ENCODE measurements around the gene DAB2IP. TPM values are rescaled to one million over a fixed set of nuclear protein-coding genes. Genes with fewer than 3 reads are reported as not detected.
"Not testable (repeated sequence)": the region's sequence is repeated elsewhere in the genome, so short reads cannot be mapped to it uniquely, and the experiment has no call there.

The DAB2IP gene
- total RNA-seq, 2 experiments from 2014 or later, result 0.18 to 0.33 TPM

DNA sequence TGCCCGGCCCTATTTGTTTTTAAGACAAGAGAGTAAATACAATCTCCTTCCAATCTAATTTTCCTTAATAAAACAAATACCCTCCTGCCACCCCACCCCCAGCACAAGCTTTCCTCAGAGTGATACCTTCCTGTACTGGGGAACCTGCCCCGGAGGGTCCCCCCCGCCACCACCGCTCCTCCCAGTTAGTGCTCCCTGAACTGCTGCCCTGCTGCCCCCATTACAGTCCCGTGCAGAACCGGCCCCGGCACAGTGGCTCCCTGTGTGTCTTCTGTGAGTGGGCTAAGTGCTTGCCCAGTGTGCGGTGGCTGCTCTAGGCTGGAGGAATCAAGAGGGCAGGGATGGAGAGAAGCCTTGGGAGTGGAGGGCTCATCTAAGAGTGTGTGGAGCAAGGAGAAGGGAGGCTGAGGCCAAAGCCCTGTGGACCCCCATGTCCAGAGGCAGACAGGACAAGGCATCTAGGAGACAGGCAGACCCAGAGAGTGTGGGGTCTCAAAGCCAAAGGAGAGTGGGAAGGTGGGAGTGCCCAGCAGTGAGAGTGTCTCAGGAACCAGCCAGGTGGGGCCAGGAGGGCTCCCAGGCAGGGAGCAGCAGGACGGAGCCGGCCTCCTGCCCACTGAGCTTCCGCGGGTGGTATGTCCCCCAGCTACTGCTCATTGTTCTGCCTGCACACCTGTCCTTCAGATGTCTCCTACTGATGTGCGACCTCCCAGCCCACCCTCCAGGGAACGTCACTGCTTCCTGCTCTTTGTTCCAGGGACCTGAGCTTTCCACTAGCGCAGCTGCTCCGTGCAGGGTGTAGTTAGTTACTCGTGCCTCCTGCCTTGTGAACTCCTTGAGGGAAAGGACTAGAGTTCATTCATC is 129.0 kb downstream of the DAB2IP start:
- H3K27me3 Mint-ChIP-seq, result no peaks in the 10 kb centered on the region
- H3K9me3 Mint-ChIP-seq, result peaks cover 8% of the 10 kb centered on the region
- peaks cover 13% of the 10 kb centered on the region for H3K4me1 Mint-ChIP-seq
- DNase-seq, result no peak
- no peak overlapping the region for H3K27ac Mint-ChIP-seq
- no peaks in the 10 kb centered on the region for H3K36me3 Mint-ChIP-seq
- no peak overlapping the region for H3K4me3 Mint-ChIP-seq

DNA sequence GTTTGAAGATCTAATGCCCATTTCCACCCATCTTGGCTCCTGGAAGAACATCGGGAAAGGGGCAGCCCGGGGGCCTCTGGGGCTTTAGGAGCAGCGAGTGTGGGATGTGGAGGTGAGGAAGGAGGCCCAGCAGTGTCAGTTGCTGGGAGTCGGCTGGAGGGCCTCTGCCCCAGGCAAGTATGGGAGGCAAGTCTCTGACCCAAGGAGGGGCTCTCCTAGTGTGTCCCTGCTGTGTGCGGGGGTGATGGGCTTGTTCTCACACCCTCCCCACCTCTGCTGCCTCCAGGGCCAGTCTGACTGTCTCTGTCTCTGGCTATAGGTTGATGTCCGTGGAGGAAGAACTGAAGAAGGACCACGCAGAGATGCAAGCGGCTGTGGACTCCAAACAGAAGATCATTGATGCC is 129.7 kb downstream of the DAB2IP start:
- Mint-ChIP-seq H3K4me3 (no peak overlapping the region), H3K4me1 (peaks cover 13% of the 10 kb centered on the region), H3K27me3 (no peaks in the 10 kb centered on the region), H3K36me3 (no peaks in the 10 kb centered on the region), H3K9me3 (peaks cover 8% of the 10 kb centered on the region), H3K27ac (no peak overlapping the region)
- no peak for DNase-seq

DNA sequence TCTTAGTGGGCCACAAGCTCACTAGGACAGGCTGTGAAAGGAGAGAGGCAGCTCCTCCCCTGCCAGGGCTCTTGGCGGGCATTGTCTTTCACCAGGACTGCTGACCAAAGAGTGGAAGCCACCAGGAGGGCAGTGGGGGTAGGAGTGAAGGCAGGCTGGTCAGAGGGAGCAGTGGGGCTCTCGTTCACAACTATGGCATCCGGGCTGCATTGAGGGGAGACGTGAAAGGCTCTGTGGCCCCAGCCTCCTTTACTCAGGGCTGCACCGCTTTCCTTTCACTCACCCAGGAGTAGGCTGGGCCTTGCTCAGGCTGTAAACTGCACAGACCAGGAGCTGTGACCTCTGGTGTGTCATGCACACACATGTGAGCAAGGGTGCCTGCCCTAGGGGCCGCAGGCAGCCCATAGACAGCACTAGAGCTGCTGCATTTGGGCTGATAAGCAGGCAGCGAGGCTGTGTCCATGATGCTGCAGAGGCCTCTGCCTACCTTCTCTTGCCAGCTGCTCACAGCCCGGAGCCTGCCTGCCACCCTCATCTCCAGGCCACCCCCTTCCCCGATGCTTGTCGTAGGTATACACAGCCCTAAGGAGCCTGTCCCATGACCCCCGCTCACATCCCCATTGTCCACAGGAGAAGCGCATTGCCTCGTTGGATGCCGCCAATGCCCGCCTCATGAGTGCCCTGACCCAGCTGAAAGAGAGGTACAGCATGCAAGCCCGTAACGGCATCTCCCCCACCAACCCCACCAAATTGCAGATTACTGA is 130.4 kb downstream of the DAB2IP start:
- peaks cover 8% of the 10 kb centered on the region for H3K9me3 Mint-ChIP-seq
- peaks cover 13% of the 10 kb centered on the region for H3K4me1 Mint-ChIP-seq
- no peak overlapping the region for H3K27ac Mint-ChIP-seq
- no peak overlapping the region for H3K4me3 Mint-ChIP-seq
- H3K27me3 Mint-ChIP-seq, result no peaks in the 10 kb centered on the region
- H3K36me3 Mint-ChIP-seq, result no peaks in the 10 kb centered on the region
- DNase-seq, result no peak

DNA sequence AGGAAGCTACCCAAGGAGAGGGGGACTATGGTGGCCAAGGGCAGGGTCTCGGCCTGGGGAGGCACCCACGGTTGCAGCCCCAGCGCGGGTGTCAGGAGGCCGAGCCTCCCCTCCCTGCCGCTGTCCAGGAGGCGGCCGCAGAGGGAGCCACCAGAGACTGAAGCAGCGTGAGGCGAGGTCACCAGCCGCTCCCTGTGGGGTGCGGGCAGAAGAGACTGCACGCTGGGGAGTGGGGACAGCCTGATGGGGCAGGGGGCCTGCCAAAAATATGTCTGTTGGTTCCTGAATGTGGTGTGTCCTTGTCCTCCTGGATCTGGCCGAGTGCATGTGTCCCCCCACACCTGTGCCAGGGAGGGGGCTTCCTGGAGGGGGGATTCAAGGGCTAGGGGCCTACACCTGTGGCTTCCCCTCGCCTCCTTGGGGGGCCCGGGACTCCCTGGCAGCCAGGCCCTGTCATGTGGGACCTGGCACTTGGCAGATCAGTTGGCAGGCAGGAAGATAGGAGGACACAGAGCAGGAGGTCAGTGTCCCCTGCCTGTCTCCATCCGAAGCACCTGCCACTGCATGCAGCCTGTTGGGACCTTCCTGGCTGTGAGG is 131.2 kb downstream of the DAB2IP start:
- H3K36me3 Mint-ChIP-seq, result no peaks in the 10 kb centered on the region
- no peak overlapping the region for H3K4me3 Mint-ChIP-seq
- DNase-seq, result no peak
- H3K27ac Mint-ChIP-seq, result no peak overlapping the region
- H3K9me3 Mint-ChIP-seq, result peaks cover 8% of the 10 kb centered on the region
- peaks cover 13% of the 10 kb centered on the region for H3K4me1 Mint-ChIP-seq
- no peaks in the 10 kb centered on the region for H3K27me3 Mint-ChIP-seq

DNA sequence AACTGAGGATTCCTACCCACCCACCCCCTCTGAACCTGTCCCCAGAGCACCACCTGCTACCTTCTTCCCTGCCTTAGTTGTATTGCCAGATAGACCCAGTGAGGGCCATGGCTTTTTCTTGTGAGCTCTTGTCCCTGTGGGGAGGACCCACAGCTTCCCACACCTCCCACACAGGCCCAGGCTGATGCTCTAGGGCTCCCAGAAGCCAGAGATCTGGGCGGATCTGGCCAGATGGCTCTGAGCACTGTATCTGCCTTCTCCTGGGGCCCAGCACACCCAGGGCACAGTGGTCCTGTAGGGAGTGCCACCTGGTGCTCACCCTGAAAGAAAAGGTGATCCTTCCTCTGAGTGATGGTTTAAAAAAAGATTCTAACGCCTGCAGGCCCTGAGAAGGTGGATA is 131.7 kb downstream of the DAB2IP start:
- Mint-ChIP-seq H3K4me3 (no peak overlapping the region), H3K36me3 (no peaks in the 10 kb centered on the region), H3K9me3 (peaks cover 6% of the 10 kb centered on the region), H3K4me1 (peaks cover 13% of the 10 kb centered on the region), H3K27me3 (no peaks in the 10 kb centered on the region), H3K27ac (no peak overlapping the region)
- no peak for DNase-seq

DNA sequence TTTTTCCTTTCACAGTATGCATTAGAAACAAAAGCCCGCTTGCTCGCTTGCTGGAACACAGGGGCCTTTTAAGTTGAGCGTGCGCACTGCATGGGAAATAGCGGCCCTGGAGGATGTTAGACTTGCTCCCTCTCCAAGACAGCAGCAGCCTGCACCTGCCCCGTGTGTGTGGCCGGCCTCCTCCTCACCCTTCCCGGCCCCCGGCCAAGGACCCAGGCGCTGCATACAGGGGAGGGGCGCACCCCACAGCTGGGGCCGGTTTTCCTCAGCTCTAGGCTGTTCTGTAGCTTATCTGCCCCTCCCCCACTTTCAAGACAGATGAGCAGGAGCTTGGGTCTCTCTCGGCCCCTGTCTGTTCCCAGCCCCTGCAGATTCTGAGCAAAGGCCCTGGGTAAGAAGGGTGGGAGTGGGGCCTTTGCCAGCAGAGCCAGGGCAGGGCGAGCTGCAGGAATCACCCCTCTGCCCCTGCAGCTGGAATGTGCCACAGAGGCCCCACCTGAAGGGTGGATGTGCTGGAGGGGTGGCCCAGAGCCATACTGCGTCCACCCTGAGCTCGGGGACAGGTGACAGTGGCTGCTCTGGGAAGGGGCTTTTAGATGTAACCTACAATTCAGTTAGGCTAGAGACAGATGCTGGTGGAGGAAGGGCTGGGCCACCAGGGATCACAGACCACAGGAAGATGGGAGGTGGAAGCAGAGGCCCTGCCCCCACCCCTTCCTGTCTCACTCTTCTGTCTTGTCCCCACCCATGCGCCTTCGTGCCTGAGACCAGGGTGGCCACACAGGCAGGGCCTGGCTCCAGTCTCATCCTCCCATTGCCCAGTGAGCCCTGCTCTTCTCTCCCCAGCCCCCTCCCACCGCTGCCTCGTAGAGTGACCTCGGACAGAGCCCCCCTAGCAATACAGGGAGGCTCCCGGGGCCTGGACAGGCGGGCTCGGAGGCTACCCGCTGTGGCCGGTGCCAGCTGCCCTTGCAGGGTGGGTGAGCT is 132.4 kb downstream of the DAB2IP start:
- peaks cover 13% of the 10 kb centered on the region for H3K4me1 Mint-ChIP-seq
- no peaks in the 10 kb centered on the region for H3K27me3 Mint-ChIP-seq
- H3K27ac Mint-ChIP-seq, result no peak overlapping the region
- peaks cover 4% of the 10 kb centered on the region for H3K9me3 Mint-ChIP-seq
- no peak for DNase-seq
- no peak overlapping the region for H3K4me3 Mint-ChIP-seq
- no peaks in the 10 kb centered on the region for H3K36me3 Mint-ChIP-seq

DNA sequence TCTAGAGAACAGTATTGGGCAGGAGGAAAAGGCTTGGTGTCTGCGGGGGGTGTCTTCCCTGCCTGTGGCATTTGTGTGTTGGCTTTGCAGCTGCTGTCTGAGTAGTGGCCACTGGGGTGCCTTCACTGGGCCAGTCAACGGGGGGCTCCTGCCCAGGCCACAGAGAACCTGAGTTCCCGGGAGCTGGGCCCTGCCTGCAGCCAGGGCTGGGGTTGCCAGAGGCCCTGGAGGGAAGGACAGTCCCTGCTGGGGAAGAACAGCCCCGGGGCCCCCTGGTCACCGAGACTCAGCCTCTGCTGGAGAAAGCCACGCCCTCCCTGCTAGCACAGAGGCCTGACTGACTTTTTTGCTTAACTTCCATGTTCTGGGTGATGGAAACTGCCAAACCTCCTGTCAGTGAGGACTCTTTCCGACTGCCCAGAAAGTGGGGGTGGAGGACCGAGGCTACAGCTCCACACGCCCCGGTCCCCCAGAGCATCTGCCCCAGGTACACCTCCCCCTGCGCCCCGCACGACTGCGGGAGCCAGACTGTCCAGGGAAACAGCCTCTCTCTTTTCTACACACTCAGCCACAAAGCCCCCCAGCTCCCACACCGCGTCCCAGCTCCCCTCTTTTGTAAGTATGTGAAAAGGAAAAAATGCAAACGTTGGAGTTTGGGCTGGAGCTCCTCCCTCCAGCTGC is 133.4 kb downstream of the DAB2IP start:
- no peaks in the 10 kb centered on the region for H3K27me3 Mint-ChIP-seq
- H3K27ac Mint-ChIP-seq, result no peak overlapping the region
- H3K9me3 Mint-ChIP-seq, result no peaks in the 10 kb centered on the region
- H3K36me3 Mint-ChIP-seq, result no peaks in the 10 kb centered on the region
- H3K4me3 Mint-ChIP-seq, result no peak overlapping the region
- no peak for DNase-seq
- H3K4me1 Mint-ChIP-seq, result peaks cover 13% of the 10 kb centered on the region

DNA sequence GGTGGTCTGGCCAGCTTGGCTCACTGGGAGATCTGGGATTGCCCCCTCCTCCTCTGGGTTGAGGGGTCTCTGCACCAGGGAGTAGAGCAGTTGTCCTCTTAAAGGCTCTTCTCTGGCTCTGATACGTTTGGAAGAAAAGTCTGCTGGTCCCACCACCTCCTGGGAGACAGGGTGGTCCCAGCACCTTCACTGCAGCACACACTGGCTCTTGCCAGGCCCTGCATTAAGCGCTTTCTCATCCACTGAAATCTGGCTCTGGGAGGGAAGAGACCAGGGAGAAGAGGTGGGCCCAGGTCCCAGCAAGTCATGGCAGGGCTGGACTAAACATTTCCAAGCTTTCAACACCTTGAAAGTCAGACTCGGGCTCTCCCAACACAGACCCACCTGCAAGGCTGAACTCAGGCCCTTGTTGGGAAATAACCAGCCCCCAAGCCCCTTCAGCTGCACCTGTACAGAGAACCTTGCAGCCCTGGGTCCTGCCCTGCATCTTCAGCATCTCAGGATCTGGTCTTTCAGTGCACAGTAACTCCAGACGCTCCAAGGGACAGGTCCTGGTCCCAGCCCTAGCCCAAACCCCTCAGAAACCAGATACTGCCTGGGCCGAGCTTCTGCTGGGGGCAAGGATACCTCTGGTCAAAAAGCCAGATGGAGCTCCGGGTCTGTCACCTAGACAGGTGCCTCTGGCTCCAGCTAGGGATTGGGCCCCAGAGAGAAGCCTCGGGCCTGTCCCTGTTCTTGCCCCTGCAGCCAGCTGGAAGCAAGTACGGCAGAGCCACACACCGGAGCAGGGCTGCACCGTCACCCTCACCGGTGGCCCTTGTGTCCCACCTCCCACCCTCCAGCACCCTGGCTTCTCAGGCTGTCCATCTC is 134.5 kb downstream of the DAB2IP start:
- no peaks in the 10 kb centered on the region for H3K9me3 Mint-ChIP-seq
- peaks cover 13% of the 10 kb centered on the region for H3K4me1 Mint-ChIP-seq
- no peaks in the 10 kb centered on the region for H3K36me3 Mint-ChIP-seq
- H3K27ac Mint-ChIP-seq, result no peak overlapping the region
- H3K27me3 Mint-ChIP-seq, result no peaks in the 10 kb centered on the region
- H3K4me3 Mint-ChIP-seq, result no peak overlapping the region
- no peak for DNase-seq

DNA sequence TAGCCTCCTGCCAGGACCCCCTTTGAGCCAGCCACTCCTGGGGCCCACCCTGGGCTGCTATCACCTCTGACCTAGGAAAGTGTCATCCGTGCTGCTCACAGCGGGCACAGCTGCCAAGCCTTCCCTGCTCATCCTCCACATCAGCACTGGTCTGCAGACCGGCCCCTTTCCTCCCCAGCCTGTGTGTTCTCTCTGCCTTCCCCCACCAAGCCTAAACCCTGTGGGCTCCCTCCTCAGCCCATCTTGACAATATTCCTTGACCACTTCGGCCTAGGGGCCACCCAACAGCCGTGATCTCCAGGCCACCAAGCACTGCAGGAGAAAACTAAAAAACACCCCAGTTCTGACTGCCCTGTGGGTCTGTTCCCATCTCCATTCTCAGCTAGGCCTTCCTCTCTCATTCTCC is 135.1 kb downstream of the DAB2IP start:
- no peak overlapping the region for H3K27ac Mint-ChIP-seq
- H3K9me3 Mint-ChIP-seq, result no peaks in the 10 kb centered on the region
- H3K36me3 Mint-ChIP-seq, result no peaks in the 10 kb centered on the region
- no peak for DNase-seq
- no peaks in the 10 kb centered on the region for H3K27me3 Mint-ChIP-seq
- H3K4me3 Mint-ChIP-seq, result no peak overlapping the region
- peaks cover 13% of the 10 kb centered on the region for H3K4me1 Mint-ChIP-seq

DNA sequence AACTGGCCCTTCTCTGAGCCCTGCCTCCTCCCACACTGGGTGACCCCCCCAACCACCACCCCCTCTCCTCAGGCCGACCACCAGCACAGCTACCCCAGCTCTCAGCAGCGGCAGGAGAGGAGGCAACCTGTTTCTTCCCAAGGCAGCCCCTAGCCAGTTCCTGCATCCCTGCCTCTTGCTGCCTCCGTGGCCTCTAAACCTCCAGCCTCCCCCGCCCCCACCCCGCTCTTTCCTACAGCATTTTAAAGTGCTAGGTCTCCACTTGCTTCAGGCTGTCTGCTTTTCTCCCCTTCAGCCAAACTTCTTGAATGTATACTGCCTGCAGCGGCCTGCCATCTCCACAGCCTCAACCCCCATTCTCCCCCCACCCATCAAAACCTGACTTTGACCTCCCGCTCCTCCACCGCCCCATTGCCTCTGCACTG is 135.6 kb downstream of the DAB2IP start:
- no peaks in the 10 kb centered on the region for H3K27me3 Mint-ChIP-seq
- no peaks in the 10 kb centered on the region for H3K9me3 Mint-ChIP-seq
- no peaks in the 10 kb centered on the region for H3K36me3 Mint-ChIP-seq
- peaks cover 13% of the 10 kb centered on the region for H3K4me1 Mint-ChIP-seq
- no peak overlapping the region for H3K27ac Mint-ChIP-seq
- no peak overlapping the region for H3K4me3 Mint-ChIP-seq
- no peak for DNase-seq

DNA sequence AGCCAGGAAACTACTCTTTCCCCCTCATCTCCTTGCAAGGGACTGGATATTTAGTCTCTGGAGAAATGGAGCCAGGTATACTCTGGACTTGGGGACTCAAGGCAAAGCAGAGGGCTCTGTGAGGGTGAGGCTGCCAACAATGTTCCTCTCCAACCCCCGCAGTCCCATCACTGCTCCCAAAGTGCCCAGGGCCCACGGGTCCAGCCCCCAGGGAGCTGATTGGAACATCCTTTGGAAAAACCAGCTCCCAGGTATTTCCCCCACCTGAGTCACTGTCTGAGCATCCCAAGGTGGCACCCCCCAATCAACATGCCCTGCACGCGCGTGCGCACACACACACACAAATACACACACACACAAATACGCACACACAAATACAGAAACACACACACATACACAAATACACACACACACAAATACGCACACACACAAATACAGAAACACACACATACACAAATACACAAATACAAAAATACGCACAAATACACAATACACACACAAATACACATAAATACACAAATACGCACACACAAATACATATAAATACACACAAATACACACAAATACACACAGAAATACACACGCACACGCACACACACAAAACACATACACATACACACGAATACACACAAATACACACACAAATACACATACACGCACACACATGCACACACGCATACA is 137.4 kb downstream of the DAB2IP start:
- DNase-seq, result no peak
- no peaks in the 10 kb centered on the region for H3K36me3 Mint-ChIP-seq
- peaks cover 5% of the 10 kb centered on the region for H3K4me1 Mint-ChIP-seq
- no peaks in the 10 kb centered on the region for H3K9me3 Mint-ChIP-seq
- no peak overlapping the region for H3K27ac Mint-ChIP-seq
- H3K27me3 Mint-ChIP-seq, result no peaks in the 10 kb centered on the region
- no peak overlapping the region for H3K4me3 Mint-ChIP-seq

DNA sequence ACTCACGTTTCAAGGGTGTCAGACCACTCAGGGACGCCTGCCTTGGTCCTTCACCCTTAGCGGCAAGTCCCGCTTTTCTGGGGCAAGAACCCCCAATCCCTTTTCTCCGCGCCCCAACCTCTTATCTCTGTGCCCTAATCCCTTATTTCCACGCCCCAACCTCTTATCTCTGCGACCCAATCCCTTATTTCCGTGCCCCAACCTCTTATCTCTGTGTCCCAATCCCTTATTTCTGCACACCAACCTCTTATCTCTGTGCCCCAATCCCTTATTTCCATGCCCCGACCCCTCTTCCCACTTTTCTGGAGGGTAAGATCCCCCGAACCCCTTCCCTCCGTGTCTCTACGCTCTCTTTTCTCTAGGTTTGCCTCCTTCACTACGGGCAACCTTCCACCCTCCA is 139.4 kb downstream of the DAB2IP start:
- no peaks in the 10 kb centered on the region for H3K36me3 Mint-ChIP-seq
- H3K27me3 Mint-ChIP-seq, result no peaks in the 10 kb centered on the region
- no peak for DNase-seq
- H3K4me1 Mint-ChIP-seq, result no peaks in the 10 kb centered on the region
- no peaks in the 10 kb centered on the region for H3K9me3 Mint-ChIP-seq
- no peak overlapping the region for H3K4me3 Mint-ChIP-seq
- H3K27ac Mint-ChIP-seq, result no peak overlapping the region

DNA sequence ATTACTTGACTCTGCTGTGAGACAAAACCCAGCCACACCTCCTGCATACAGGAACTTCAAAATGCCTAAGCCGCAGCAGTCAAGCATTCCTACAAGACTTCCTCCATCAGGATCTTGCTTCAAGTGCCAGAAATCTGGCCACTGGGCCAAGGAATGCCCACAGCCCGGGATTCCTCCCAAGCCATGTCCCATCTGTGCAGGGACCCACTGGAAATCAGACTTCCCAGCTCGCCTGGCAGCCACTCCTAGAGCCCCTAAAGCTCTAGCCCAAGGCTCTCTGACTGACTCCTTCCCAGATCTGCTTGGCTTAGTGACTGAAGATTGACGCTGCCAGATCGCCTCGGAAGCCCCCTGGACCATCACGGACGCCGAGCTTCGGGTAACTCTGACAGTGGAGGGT is 141.0 kb downstream of the DAB2IP start:
- H3K9me3 Mint-ChIP-seq, H3K27me3 Mint-ChIP-seq, H3K4me1 Mint-ChIP-seq, H3K36me3 Mint-ChIP-seq, H3K27ac Mint-ChIP-seq, DNase-seq, H3K4me3 Mint-ChIP-seq: not testable (repeated sequence)

Measured in activated naive CD8-positive, alpha-beta T cell treated with anti-CD3 and anti-CD28 coated beads for 36 hours (primary cell).